Left forelimb (tissue), 1 donor: ENCODE data around the gene R3HDM2.
"Not testable (repeated sequence)": the region's sequence is repeated elsewhere in the genome, so short reads cannot be mapped to it uniquely, and the experiment has no call there.

Experiments used
- DNase-seq: peaks from one replicate; pipeline ENCODE4 v3.0.0-alpha.2; 2018; ENCODE audit warnings: low spot score

The R3HDM2 gene

GRCh38 chr12:57329219-57329618, 101.6 kb downstream of the R3HDM2 start:
- no peak for DNase-seq

GRCh38 chr12:57325395-57325794, 105.4 kb downstream of the R3HDM2 start:
- no peak for DNase-seq

- no peak for DNase-seq
Observed at GRCh38 chr12:57323416-57323815, 107.4 kb downstream of the R3HDM2 start.

- no peak for DNase-seq
Observed at GRCh38 chr12:57320639-57321038, 110.2 kb downstream of the R3HDM2 start.

- DNase-seq, result no peak
Observed at GRCh38 chr12:57319678-57320469, 111.0 kb downstream of the R3HDM2 start.

DNA sequence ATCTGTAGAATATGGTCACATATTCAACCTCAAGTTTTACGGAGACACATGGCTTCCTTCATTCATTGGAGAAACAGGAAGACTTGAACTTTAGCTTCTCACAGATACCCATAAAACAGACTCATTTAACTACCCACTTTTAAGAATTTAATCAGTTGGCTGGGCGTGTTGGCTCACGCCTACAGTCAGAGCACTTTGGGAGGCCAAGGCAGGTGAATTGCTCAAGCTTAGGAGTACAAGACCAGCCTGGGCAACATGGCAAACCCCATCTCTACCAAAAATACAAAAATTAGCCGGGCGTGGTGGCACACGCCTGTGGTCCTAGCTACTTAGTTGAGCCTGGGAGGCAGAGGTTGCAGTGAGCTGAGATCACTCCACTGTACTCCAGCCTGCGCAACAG, 115.2 kb downstream of the R3HDM2 start:
- no peak for DNase-seq

DNA sequence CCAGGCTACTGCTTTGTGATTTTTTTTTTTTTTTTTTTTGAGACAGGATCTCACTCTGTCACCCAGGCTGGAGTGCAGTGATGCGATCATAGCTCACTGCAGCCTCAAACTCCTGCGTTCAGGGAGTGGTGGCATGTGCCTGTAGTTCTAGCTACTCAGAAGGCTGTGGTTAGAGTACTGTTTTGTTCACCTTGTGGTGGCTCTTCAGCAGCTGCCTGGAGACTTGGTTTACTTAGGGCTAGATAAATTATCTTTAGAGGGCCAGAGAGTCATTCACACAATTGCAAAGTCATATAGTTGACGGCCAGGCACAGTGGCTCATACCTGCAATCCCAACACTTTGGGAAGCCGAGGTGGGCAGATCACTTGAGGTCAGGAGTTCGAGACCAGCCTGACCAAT, 118.6 kb downstream of the R3HDM2 start:
- not testable (repeated sequence) for DNase-seq

DNA sequence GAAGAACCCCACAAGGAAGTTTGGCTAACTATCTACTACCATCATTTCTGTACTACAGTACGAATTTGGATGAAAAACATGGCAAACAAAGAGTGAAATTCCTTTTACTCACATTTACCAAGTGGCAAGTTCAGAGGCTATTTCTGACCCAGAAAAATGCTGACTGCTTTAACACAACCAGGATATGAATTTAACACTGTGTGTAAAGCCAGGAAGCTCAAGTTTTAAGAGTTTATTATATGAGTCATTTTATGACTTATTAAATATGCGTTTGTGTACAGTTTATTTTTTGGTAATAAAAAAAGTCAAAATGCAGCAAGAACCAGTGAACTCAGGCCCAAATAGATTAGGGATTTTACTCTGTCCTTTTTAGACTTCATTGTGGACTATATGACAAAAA, 121.4 kb downstream of the R3HDM2 start:
- no peak for DNase-seq

DNA sequence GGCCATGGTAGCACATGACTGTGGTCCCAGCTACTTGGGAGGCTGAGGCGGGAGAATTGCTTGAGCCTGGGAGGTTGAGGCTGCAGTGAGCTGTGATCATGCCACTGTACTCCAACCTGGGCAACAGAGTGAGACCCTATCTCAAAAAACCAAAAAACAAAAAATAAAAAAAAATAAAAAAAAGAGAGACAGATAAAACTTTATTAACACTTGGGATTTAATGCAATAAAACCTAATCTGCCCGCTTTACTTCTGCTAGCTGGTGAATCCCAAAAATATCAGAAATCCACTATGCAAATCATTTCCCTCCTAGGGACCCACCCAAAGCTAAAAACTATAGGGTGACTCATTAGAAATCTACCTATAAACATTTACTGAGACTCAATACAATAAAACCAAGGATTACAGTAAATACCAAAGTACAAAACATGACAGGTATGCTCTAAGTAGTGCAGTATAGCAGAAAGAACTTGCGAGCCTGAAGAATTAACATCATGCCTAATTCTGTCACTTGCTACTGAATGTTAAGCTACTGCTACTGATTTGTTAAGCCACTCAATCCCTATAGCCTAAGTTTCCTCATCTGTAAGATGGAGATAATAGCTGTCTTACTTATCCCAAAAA, 129.8 kb downstream of the R3HDM2 start:
- DNase-seq, result no peak

DNA sequence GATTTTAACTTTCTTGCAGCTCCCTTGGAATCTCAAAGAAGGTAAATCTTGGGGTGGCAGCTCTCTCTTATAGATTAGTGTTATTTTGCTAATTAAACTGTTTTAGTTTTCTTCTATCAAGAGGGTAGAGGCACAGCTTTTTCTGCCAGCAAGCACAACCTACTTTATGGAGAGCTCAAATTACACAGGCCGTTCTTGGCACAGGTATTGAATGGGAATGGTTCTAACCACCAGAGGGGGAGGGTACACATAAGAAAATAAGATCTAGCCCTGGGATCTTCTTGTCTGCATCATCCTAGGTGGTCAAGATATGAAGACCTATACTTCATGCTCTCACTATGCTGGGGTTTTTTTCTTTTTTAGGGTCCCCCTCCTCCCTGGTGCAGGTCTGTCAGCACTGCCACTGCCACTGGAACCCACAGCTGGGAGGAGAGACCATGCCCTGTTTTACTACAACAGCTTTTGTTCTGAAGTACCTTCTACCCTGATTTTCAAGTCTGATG, 131.3 kb downstream of the R3HDM2 start:
- no peak for DNase-seq

- DNase-seq, result no peak
Observed at GRCh38 chr12:57296291-57296690, 134.6 kb downstream of the R3HDM2 start.

DNA sequence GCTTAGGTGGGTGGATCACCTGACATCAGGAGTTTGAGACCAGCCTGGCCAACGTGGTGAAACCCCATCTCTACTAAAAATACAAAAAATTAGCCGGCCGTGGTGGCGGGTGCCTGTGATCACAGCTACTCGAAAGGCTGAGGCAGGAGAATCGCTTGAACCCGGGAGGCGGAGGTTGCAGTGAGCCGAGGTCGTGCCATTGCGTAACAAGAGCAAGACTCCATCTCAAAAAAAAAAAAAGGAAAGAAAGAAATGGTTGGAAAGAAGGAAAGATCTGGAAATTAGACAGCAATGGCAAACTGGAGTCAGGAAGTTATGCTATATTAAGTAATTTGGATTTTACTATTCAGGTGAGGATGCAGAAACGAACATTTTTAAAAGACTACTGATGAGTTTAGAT, 148.8 kb downstream of the R3HDM2 start:
- not testable (repeated sequence) for DNase-seq

- DNase-seq, result no peak
Observed at GRCh38 chr12:57280211-57281062, 150.4 kb downstream of the R3HDM2 start.

DNA sequence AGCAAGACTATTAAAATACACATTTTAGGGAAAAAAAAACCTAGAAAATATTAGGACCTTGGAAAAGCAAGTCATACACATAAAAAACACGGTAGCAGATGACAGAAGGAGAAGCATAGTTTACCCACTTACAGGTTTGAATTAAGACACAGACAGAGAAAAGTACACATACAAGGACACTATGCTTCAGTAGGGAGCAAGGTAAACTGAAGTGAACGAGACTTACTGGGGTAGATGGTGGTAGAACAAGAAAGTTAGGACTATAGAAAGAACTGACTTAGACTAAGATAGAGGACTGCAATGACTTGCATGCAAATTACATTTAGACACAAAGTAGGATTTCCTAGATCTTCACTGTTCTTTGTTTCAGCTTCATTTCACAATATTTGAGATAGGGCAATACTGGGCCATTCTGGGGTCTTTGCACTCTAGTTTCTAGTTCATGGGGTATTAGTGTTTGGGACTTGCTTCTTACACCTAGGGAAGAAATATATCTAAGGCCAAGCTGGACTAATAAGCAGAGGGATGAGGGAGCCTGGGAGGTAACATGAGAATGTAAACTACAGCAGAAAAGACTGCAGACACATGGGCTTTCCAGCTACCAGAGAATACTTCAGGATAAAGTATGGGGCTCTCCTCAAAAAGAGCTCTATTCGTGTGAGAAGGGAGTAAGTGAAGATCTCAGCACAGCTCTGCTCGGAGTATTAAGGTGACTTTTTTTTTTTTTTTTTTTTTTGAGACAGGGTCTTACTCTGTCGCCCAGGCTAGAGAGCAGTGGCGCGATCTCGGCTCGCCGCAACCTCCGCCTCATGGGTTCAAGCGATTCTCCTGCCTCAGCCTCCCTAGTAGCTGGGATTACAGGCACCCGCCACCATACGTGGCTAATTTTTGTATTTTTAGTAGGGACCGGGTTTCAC, 152.1 kb downstream of the R3HDM2 start:
- DNase-seq, result no peak

- no peak for DNase-seq
Observed at GRCh38 chr12:57276935-57277563, 153.8 kb downstream of the R3HDM2 start.

- DNase-seq, result not testable (repeated sequence)
Observed at GRCh38 chr12:57276233-57276632, 154.6 kb downstream of the R3HDM2 start.

DNA sequence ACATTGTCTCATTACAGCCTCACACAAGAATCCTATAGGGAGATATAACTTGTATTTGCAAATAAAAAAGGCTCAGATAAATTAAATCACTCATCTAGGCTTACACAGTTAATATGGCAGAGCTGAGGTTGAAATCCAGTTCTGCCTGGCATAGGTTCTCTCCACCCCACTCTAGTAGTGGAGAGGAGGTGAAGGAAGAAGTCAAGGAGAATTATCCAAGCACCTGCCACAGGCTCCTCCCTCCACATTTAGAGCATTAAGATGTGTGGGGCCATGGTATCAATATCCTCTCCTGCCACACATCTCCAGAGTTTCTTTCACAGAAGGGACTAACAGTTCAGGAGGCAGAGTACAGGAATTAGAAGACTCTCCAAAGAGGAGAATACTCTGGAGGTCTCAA, 157.3 kb downstream of the R3HDM2 start:
- no peak for DNase-seq

- DNase-seq, result no peak
Observed at GRCh38 chr12:57272337-57273151, 158.3 kb downstream of the R3HDM2 start.

DNA sequence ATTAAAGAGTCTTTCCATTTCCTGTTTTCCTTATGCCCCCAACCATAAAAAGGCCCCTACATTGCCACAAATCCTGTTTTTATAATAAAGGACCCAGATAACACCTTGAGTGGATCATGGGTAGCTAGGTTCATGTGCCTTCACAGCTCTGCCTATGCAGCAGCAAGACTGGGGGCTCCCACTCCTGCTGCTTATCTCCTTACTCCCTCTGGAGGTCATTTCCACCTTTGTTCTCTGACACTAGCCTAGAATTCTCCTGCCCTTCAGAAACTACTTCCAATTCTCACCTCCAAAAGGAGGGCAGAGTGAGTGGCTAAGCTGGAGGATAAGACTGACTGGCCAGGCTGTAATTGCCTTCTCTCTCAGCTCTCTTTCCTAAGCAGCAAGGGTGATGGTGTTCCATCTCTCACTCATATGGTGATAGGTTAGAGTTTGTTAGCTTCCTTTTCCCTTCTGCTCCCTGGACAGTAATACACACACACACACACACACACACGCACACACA, 159.8 kb downstream of the R3HDM2 start:
- no peak for DNase-seq

- DNase-seq, result no peak
Observed at GRCh38 chr12:57268264-57268663, 162.6 kb downstream of the R3HDM2 start.
